ENCODE data around the gene TIPARP.

TIPARP gene

DNA sequence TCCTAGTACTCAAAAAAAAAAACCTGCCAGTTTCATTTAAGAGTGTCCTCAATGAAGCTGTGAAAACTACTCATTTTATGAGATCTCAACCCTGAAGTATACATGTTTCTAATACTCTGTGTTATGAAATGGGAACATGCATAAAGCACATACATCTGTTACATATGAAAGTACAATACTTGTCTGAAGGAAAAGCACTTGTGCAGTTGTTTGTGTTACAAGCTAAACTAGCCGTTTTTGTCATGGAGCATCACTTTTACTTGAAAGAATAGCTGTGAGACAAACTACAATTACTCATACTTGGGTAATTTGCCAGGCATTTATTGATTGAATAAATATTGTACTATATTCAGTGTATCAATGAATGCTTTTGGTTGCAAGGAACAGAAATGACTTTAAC, 72.7 kb downstream of the TIPARP start:
- Histone ChIP-seq H3K4me1 (no peaks in the 10 kb centered on the region), H3K4me3 (ENCODE audit: low read depth, low read length) (no peak overlapping the region), H3K36me3 (no peaks in the 10 kb centered on the region), H3K27me3 (peaks cover 15% of the 10 kb centered on the region), H3K9me3 (no peaks in the 10 kb centered on the region)
- no peak for DNase-seq
- TF ChIP-seq, protein P1, sequence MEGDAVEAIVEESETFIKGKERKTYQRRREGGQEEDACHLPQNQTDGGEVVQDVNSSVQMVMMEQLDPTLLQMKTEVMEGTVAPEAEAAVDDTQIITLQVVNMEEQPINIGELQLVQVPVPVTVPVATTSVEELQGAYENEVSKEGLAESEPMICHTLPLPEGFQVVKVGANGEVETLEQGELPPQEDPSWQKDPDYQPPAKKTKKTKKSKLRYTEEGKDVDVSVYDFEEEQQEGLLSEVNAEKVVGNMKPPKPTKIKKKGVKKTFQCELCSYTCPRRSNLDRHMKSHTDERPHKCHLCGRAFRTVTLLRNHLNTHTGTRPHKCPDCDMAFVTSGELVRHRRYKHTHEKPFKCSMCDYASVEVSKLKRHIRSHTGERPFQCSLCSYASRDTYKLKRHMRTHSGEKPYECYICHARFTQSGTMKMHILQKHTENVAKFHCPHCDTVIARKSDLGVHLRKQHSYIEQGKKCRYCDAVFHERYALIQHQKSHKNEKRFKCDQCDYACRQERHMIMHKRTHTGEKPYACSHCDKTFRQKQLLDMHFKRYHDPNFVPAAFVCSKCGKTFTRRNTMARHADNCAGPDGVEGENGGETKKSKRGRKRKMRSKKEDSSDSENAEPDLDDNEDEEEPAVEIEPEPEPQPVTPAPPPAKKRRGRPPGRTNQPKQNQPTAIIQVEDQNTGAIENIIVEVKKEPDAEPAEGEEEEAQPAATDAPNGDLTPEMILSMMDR (IDR thresholded peaks at IDR 0.05; ENCODE audit: low read depth, low read length) = no peak

GRCh38 chr3:156749244-156749643, 74.9 kb downstream of the TIPARP start:
- Histone ChIP-seq H3K4me3 (ENCODE audit: low read depth, low read length) (no peak overlapping the region), H3K4me1 (no peaks in the 10 kb centered on the region), H3K9me3 (no peaks in the 10 kb centered on the region), H3K36me3 (no peaks in the 10 kb centered on the region), H3K27me3 (peaks cover 22% of the 10 kb centered on the region)
- TF ChIP-seq, protein P1 (IDR thresholded peaks at IDR 0.05; ENCODE audit: low read depth, low read length) = no peak
- DNase-seq = no peak

DNA sequence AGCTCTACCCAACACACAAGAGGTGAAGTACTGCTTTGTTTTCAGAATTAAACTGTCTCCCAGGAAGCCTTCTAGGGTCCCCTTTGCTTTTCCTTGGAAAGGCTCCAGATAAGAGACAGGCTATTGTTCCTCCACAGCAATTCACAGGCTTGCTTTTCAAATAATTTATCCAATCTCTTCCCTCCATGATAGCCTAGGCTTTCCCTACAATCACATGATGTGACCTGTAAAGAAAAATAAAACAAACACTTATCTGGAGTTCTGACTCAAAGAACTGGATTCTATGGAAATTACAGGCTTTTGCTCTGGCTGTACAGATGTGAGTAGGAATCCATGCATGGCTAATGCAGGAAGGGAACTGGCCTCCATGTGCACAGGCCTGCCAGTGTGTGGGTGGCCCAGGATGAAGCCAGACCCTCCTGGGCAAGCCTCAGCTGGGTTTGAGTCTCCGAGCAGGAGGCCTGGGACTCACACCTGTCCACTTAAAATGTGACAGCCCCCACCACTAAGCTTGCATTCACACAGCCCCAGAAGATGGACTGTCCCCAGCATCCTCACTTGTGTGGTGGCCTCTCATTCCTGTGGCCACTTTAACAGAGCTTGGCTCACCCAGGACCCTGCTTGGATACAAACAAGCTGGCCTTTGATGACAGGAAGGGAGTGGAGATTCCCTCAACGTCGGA, 75.9 kb downstream of the TIPARP start:
- H3K4me1 ChIP-seq = no peaks in the 10 kb centered on the region

GRCh38 chr3:156750874-156751245, 76.5 kb downstream of the TIPARP start:
- H3K9me3 ChIP-seq = no peaks in the 10 kb centered on the region
- no peak for DNase-seq
- no peak overlapping the region for H3K4me3 ChIP-seq (ENCODE audit: low read depth, low read length)
- H3K4me1 ChIP-seq = no peaks in the 10 kb centered on the region
- TF ChIP-seq, protein P1 (IDR thresholded peaks at IDR 0.05; ENCODE audit: low read depth, low read length) = no peak
- H3K27me3 ChIP-seq = peaks cover 29% of the 10 kb centered on the region
- no peaks in the 10 kb centered on the region for H3K36me3 ChIP-seq

More for the DNA sequence above, 75.9 kb downstream of the TIPARP start:
- DNase-seq = no peak
- TF ChIP-seq, protein P1 (IDR thresholded peaks at IDR 0.05; ENCODE audit: low read depth, low read length) = no peak
- Histone ChIP-seq H3K9me3 (no peaks in the 10 kb centered on the region), H3K4me3 (ENCODE audit: low read depth, low read length) (no peak overlapping the region), H3K36me3 (no peaks in the 10 kb centered on the region), H3K27me3 (peaks cover 28% of the 10 kb centered on the region)

- no peaks in the 10 kb centered on the region for H3K4me1 ChIP-seq
- TF ChIP-seq, protein P1 (IDR thresholded peaks at IDR 0.05; ENCODE audit: low read depth, low read length) = no peak
- peaks cover 29% of the 10 kb centered on the region for H3K27me3 ChIP-seq
- no peaks in the 10 kb centered on the region for H3K36me3 ChIP-seq
- no peaks in the 10 kb centered on the region for H3K9me3 ChIP-seq
- H3K4me3 ChIP-seq (ENCODE audit: low read depth, low read length) = no peak overlapping the region
- DNase-seq = no peak
These were observed 77.2 kb downstream of the TIPARP start for GRCh38 chr3:156751461-156752025.

All from BE2C (cell line).